ENCODE data around the gene ST3GAL3. TPM values are rescaled to one million over a fixed set of nuclear protein-coding genes. Genes with fewer than 3 reads are reported as not detected.

Gene ST3GAL3
- total RNA-seq, 1 experiment from 2014 or later = 8.6 TPM

- no peaks in the 10 kb centered on the region for H3K9me3 Mint-ChIP-seq
- ATAC-seq (no peak), DNase-seq (ENCODE audit: low spot score) (no peak)
- POLR2A ChIA-PET = interaction anchor here (2.3 kb wide), 1 partner anchor 160 kb away, joined by 5 read pairs; no protein-coding TSS in a partner anchor
- H3K27ac Mint-ChIP-seq = peak overlapping the region; percentile 28; the same call in 1 of the 2 replicates
- no peak overlapping the region for H3K4me3 Mint-ChIP-seq
- no peaks in the 10 kb centered on the region for H3K27me3 Mint-ChIP-seq (ENCODE audit: low read depth)
- H3K4me1 Mint-ChIP-seq = peaks cover 30% of the 10 kb centered on the region
- TF ChIP-seq, protein P1, sequence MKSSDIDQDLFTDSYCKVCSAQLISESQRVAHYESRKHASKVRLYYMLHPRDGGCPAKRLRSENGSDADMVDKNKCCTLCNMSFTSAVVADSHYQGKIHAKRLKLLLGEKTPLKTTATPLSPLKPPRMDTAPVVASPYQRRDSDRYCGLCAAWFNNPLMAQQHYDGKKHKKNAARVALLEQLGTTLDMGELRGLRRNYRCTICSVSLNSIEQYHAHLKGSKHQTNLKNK (CRISPR knock-in tag; IDR thresholded peaks at IDR 0.05) = no peak
- TF ChIP-seq ATF6 (CRISPR knock-in tag; IDR thresholded peaks at IDR 0.05) (no peak), MXD4 (CRISPR knock-in tag; IDR thresholded peaks at IDR 0.05; ENCODE audit: borderline replicate concordance) (no peak), GABPB1 (CRISPR knock-in tag; IDR thresholded peaks at IDR 0.05) (no peak), ZNF263 (CRISPR knock-in tag; IDR thresholded peaks at IDR 0.05; ENCODE audit: low read depth) (no peak), NFE2L1 (CRISPR knock-in tag; IDR thresholded peaks at IDR 0.05) (no peak), RORB (CRISPR knock-in tag; IDR thresholded peaks at IDR 0.05) (no peak), ELF4 (CRISPR knock-in tag; IDR thresholded peaks at IDR 0.05; ENCODE audit: low read depth) (no peak), HMGXB4 (CRISPR knock-in tag; IDR thresholded peaks at IDR 0.05) (no peak), ZNF423 (CRISPR knock-in tag; IDR thresholded peaks at IDR 0.05) (no peak), NR2C2 (CRISPR knock-in tag; IDR thresholded peaks at IDR 0.05) (no peak), NFATC4 (CRISPR knock-in tag; IDR thresholded peaks at IDR 0.05) (no peak), FOXP4 (CRISPR knock-in tag; IDR thresholded peaks at IDR 0.05) (no peak), SMAD3 (CRISPR knock-in tag; IDR thresholded peaks at IDR 0.05; ENCODE audit: borderline replicate concordance) (no peak), SMAD4 (CRISPR knock-in tag; IDR thresholded peaks at IDR 0.05) (no peak), TP53 (CRISPR knock-in tag; IDR thresholded peaks at IDR 0.05) (no peak), ZNF671 (CRISPR knock-in tag; IDR thresholded peaks at IDR 0.05) (no peak), ZBTB43 (CRISPR knock-in tag; IDR thresholded peaks at IDR 0.05) (no peak), NFYB (CRISPR knock-in tag; conservative IDR thresholded peaks at IDR 0.05; ENCODE audit: low read depth) (no peak)
- TF ChIP-seq, protein P2, sequence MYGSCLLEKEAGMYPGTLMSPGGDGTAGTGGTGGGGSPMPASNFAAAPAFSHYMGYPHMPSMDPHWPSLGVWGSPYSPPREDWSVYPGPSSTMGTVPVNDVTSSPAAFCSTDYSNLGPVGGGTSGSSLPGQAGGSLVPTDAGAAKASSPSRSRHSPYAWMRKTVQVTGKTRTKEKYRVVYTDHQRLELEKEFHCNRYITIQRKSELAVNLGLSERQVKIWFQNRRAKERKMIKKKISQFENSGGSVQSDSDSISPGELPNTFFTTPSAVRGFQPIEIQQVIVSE (CRISPR knock-in tag; IDR thresholded peaks at IDR 0.05; ENCODE audit: borderline replicate concordance) = no peak
- CTCF ChIA-PET = interaction anchor here (9.3 kb wide), 1 partner anchor 165 kb away, joined by 992 read pairs; the partner anchor contains the start of gene ARTN
- no peaks in the 10 kb centered on the region for H3K36me3 Mint-ChIP-seq
Measured at GRCh38 chr1:43770111-43770510, 62.8 kb downstream of the ST3GAL3 start.

Data from WTC11 (cell line).